Esophagus muscularis mucosa (tissue), 4 donors: Measurements from ENCODE around the gene ADGRB2. TPM values are rescaled to one million over a fixed set of nuclear protein-coding genes. Genes with fewer than 3 reads are reported as not detected.

Experiments used
- DNase-seq: peaks from one replicate; pipeline ENCODE4 v3.0.0-alpha.2; 2017; ENCODE audit errors: extremely low spot score
- H3K27ac ChIP-seq, 4 donors: fragments of 200-600 bp; sonication (generic); replicated peaks in 1 of 4; 1 replicate in 3 of 4; 2 replicates in 1 of 4; pipeline ENCODE4 v1.5.1; 2016 to 2019; ENCODE audit warnings: mild to moderate bottlenecking in 1 of 4
- H3K27me3 ChIP-seq, 4 donors: fragments of 200-600 bp; sonication (generic); one replicate each; pipeline versions ENCODE4 v1.5.1 to v1.6.0; 2016 to 2019
- H3K36me3 ChIP-seq, 4 donors: fragments of 200-600 bp; sonication (generic); one replicate each; pipeline ENCODE4 v1.5.1; 2016 to 2019
- H3K4me1 ChIP-seq, 4 donors: fragments of 200-600 bp; sonication (generic); one replicate each; pipeline ENCODE4 v1.5.1; 2016 to 2019
- H3K4me3 ChIP-seq, 4 donors: fragments of 200-600 bp; sonication (generic); 1 replicate in 2 of 4; 2 replicates in 2 of 4; pipeline ENCODE4 v1.5.1; 2016 to 2019; ENCODE audit warnings: mild to moderate bottlenecking in 4 of 4, moderate library complexity in 1 of 4
- H3K9me3 ChIP-seq, 4 donors: fragments of 200-600 bp; sonication (generic); 1 replicate in 3 of 4; 2 replicates in 1 of 4; pipeline ENCODE4 v1.5.1; 2016 to 2019
- EP300 ChIP-seq: sonication (generic); formaldehyde crosslinking; IDR thresholded peaks from one replicate; pipeline ENCODE4 v1.6.1; 2017; ENCODE audit warnings: antibody characterized with exemption
- POLR2A ChIP-seq: fragments of 450-650 bp; IDR thresholded peaks from one replicate; pipeline ENCODE4 v1.6.1; 2017; ENCODE audit warnings: antibody characterized with exemption, moderate library complexity, mild to moderate bottlenecking, low read depth
- POLR2AphosphoS5 ChIP-seq, 2 donors: sonication (generic); formaldehyde crosslinking; IDR thresholded peaks; one replicate each; pipeline ENCODE4 v1.6.1; 2017; ENCODE audit warnings: antibody characterized with exemption in 2 of 2
- WGBS: methylation state at CpG from one replicate; pipeline ENCODE4 v1.1.5; 2018; 5-methylcytosine and 5-hydroxymethylcytosine counted together
- intact Hi-C: fragments of 100-400 bp; cut with DNase I; formaldehyde crosslinking; loops from one replicate; pipeline ENCODE4 v1.15.1; 2023
- total RNA-seq, 4 donors: library from RNA; depleted of rRNA; stranded (reverse); fragments of >200 nt; gene quantifications; one replicate each; pipeline versions ENCODE4 v1.1.0 to v1.2.1, GENCODE V29; 2016
- TF ChIP-seq, protein P1 (sequence below), 3 experiments: fragments of 200-600 bp in 2 of 3; fragments of 450-650 bp in 1 of 3; sonication (generic) in 2 of 3; IDR thresholded peaks; one replicate each; pipeline ENCODE4 v1.5.1; 2017 to 2019; ENCODE audit warnings: antibody characterized with exemption in 3 of 3, mild to moderate bottlenecking in 2 of 3, moderate library complexity in 1 of 3

ADGRB2 gene
- total RNA-seq, 4 donors from 2014 or later = 0.83 to 4.2 (median 2.1) TPM

GRCh38 chr1:31731049-31731565 is 33.0 kb downstream of the ADGRB2 start:
- Histone ChIP-seq H3K4me3 (no peak overlapping the region), H3K9me3 (no peaks in the 10 kb centered on the region), H3K27me3 (no peaks in the 10 kb centered on the region), H3K27ac (no peak overlapping the region), H3K4me1 (no peaks in the 10 kb centered on the region), H3K36me3 (no peaks in the 10 kb centered on the region)
- intact Hi-C loops = no loop called here
- TF ChIP-seq EP300 = no peak
- TF ChIP-seq POLR2AphosphoS5 (IDR thresholded peaks at IDR 0.05) = no peak
- TF ChIP-seq, protein P1, sequence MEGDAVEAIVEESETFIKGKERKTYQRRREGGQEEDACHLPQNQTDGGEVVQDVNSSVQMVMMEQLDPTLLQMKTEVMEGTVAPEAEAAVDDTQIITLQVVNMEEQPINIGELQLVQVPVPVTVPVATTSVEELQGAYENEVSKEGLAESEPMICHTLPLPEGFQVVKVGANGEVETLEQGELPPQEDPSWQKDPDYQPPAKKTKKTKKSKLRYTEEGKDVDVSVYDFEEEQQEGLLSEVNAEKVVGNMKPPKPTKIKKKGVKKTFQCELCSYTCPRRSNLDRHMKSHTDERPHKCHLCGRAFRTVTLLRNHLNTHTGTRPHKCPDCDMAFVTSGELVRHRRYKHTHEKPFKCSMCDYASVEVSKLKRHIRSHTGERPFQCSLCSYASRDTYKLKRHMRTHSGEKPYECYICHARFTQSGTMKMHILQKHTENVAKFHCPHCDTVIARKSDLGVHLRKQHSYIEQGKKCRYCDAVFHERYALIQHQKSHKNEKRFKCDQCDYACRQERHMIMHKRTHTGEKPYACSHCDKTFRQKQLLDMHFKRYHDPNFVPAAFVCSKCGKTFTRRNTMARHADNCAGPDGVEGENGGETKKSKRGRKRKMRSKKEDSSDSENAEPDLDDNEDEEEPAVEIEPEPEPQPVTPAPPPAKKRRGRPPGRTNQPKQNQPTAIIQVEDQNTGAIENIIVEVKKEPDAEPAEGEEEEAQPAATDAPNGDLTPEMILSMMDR (IDR thresholded peaks at IDR 0.05) = no peak
- no peak for TF ChIP-seq POLR2A
- no peak for DNase-seq
- 78% methylated on average over 1 of the region's 12 CpGs for WGBS

DNA sequence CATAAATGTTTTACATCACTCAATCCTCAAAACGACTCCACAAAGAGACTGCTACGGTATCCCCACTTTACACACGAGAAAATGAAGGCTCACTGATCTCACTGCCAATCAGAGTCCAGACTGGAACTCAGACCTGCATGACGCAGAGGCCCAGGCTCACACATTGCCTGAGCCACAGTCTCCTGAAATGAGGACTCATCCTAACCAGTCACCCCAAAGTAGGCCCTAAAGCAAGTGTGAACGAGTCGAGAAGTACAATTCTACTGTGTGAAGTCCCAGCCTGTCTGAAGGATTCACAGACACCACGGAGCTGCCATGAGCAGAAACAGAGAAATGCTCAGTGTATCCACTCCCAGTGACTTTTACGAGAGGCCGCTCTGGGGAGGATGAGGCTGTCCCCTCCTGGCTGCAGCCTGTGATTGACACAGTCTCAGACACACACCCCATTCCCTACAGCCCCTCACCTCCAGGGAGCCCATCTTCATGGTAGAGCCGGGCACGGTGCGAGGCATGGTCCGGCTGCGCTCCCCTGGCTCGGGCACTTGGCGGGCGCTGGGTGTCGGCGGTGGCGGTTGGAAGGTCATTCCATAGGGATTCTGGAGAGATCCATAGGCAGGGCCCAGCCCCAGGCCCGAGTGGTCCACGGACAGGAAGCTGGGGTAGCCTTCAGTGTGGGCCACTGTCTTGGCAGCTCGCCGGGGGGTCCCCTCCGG is 33.6 kb downstream of the ADGRB2 start:
- H3K4me1 ChIP-seq = no peaks in the 10 kb centered on the region
- 88% methylated on average over 8 of the region's 25 CpGs for WGBS
- H3K27ac ChIP-seq = no peak overlapping the region
- H3K9me3 ChIP-seq = no peaks in the 10 kb centered on the region
- no peaks in the 10 kb centered on the region for H3K36me3 ChIP-seq
- no peak overlapping the region for H3K4me3 ChIP-seq
- no peaks in the 10 kb centered on the region for H3K27me3 ChIP-seq
- TF ChIP-seq POLR2A (no peak), EP300 (no peak), POLR2AphosphoS5 (IDR thresholded peaks at IDR 0.05) (no peak)
- TF ChIP-seq, protein P1 (IDR thresholded peaks at IDR 0.05) = no peak
- no peak for DNase-seq
- intact Hi-C loops = no loop called here

DNA sequence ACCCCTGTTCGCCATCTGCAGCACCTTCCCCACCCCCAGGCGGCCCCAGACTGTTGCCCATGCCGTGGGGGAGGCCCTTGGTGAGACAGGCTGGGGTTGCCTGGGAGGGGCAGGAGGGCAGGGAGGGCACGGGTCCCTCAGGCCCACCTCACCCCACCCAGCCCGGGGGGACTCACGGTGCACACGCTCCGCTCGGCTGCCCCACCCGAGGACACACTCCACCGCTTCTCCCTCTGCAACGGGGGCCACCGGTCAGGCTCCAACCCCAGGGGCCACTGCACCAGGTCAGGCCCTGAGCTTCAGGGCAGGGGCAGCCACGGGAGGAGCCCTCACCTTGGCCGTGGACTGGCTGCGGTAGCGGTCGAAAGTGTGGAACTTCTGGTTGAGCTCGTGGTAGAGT is 36.3 kb downstream of the ADGRB2 start:
- Histone ChIP-seq H3K27me3 (peaks cover 0 to under 1% (median 0%) of the 10 kb centered on the region in 4 donors), H3K27ac (no peak overlapping the region), H3K9me3 (no peaks in the 10 kb centered on the region), H3K36me3 (no peaks in the 10 kb centered on the region), H3K4me3 (no peak overlapping the region), H3K4me1 (no peaks in the 10 kb centered on the region)
- WGBS = 90% methylated on average over 15 of the region's 19 CpGs
- DNase-seq = no peak
- TF ChIP-seq, protein P1 (IDR thresholded peaks at IDR 0.05) = no peak
- no peak for TF ChIP-seq POLR2AphosphoS5 (IDR thresholded peaks at IDR 0.05)
- intact Hi-C loops = no loop called here

DNA sequence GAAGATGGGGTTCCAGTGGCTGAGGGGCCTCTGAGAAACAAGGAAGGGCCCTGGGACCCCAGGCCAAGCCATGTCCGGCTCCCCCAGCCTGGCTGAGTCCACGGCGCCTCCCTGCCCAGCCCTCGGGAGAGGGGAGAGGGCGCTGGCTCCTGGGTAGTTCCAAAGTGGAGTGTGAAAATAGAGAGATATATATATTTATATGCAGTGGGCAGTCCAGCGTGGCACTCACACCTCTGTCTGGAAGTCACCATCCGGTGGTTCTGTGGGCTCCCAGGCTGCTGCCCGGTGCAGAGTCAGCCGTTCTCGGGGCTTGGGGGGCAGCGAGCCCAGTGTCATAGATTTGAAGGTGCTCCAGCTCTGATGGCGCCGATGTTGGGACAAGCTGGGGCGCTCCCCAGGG is 36.9 kb downstream of the ADGRB2 start:
- no peak overlapping the region for H3K27ac ChIP-seq
- H3K36me3 ChIP-seq = no peaks in the 10 kb centered on the region
- 92% methylated on average over 14 of the region's 14 CpGs for WGBS
- intact Hi-C loops = no loop called here
- DNase-seq = no peak
- H3K4me3 ChIP-seq = no peak overlapping the region
- H3K27me3 ChIP-seq = peaks cover 0 to 7% (median 0%) of the 10 kb centered on the region in 4 donors
- H3K9me3 ChIP-seq = no peaks in the 10 kb centered on the region
- TF ChIP-seq, protein P1 (IDR thresholded peaks at IDR 0.05) = no peak
- TF ChIP-seq POLR2AphosphoS5 (IDR thresholded peaks at IDR 0.05) (no peak), EP300 (no peak), POLR2A (no peak)
- H3K4me1 ChIP-seq = no peaks in the 10 kb centered on the region
